Upper lobe of right lung (tissue), 1 donor: Measurements from ENCODE around the gene ASAP2. TPM values are rescaled to one million over a fixed set of nuclear protein-coding genes. Genes with fewer than 3 reads are reported as not detected.

ENCODE experiments used
- ATAC-seq: fragments of 200-7000 bp; cut with Tn5 transposase; one replicate; pipeline ENCODE4 v1.9.1; 2020; ENCODE audit warnings: mild to moderate bottlenecking, moderate library complexity
- DNase-seq: peaks from one replicate; pipeline ENCODE4 v3.0.0-alpha.2; 2020
- H3K27ac ChIP-seq: fragments of 200-600 bp; one replicate; pipeline ENCODE4 v1.8.0; 2022
- H3K27me3 ChIP-seq: fragments of 200-600 bp; one replicate; pipeline ENCODE4 v1.8.0; 2022; ENCODE audit warnings: mild to moderate bottlenecking
- H3K36me3 ChIP-seq: fragments of 200-600 bp; one replicate; pipeline ENCODE4 v1.8.0; 2022
- H3K4me1 ChIP-seq: fragments of 200-600 bp; one replicate; pipeline ENCODE4 v1.8.0; 2022
- H3K4me3 ChIP-seq: fragments of 200-600 bp; one replicate; pipeline ENCODE4 v1.8.0; 2022; ENCODE audit warnings: mild to moderate bottlenecking
- H3K9me3 ChIP-seq: fragments of 200-600 bp; one replicate; pipeline ENCODE4 v1.8.0; 2022
- intact Hi-C: fragments of 100-400 bp; cut with DNase I; formaldehyde crosslinking; loops from one replicate; pipeline ENCODE4 v1.11.0; 2022
- total RNA-seq: library from RNA; stranded (reverse); fragmentation: NEBNext Ultra II Directional; extraction: Animal tissue kit (Norgen Biotek cat#: 25700); gene quantifications from one replicate; pipeline ENCODE4 v1.2.1, GENCODE V29; 2021
- TF ChIP-seq, protein P1 (sequence below): fragments of 200-600 bp; IDR thresholded peaks from one replicate; pipeline ENCODE4 v1.8.0; 2022; ENCODE audit warnings: antibody characterized with exemption
- donor health status: DM: no; HTN: yes; CAD: no; lungs with severe emphysema.

Gene ASAP2
- total RNA-seq, 1 donor from 2014 or later, result 30.9 TPM

DNA sequence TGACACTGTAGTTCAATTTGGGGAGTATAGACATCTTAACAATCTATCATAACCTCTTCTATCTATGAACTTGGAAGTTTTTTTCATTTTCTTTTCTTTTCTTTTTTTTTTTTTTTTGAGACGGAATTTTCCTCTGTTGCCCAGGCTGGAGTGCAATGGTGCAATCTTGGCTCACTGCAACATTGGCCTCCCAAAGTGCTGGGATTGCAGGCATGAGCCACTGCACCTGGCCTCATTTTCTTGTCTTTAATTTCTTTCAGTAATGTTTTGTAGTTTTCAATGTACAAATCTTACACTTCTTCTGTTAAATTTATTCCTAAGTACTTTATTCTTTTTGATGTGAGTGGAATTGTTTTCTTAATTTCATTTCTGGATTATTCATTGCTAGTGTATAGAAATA is 14.6 kb downstream of the ASAP2 start:
- H3K9me3 ChIP-seq, result no peaks in the 10 kb centered on the region
- DNase-seq, result no peak
- no peaks in the 10 kb centered on the region for H3K36me3 ChIP-seq
- no peak overlapping the region for H3K4me3 ChIP-seq
- TF ChIP-seq, protein P1, sequence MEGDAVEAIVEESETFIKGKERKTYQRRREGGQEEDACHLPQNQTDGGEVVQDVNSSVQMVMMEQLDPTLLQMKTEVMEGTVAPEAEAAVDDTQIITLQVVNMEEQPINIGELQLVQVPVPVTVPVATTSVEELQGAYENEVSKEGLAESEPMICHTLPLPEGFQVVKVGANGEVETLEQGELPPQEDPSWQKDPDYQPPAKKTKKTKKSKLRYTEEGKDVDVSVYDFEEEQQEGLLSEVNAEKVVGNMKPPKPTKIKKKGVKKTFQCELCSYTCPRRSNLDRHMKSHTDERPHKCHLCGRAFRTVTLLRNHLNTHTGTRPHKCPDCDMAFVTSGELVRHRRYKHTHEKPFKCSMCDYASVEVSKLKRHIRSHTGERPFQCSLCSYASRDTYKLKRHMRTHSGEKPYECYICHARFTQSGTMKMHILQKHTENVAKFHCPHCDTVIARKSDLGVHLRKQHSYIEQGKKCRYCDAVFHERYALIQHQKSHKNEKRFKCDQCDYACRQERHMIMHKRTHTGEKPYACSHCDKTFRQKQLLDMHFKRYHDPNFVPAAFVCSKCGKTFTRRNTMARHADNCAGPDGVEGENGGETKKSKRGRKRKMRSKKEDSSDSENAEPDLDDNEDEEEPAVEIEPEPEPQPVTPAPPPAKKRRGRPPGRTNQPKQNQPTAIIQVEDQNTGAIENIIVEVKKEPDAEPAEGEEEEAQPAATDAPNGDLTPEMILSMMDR, result no peak
- intact Hi-C loops, result no loop called here
- no peak overlapping the region for H3K27ac ChIP-seq
- no peaks in the 10 kb centered on the region for H3K27me3 ChIP-seq
- ATAC-seq, result no peak
- H3K4me1 ChIP-seq, result peaks cover 20% of the 10 kb centered on the region

DNA sequence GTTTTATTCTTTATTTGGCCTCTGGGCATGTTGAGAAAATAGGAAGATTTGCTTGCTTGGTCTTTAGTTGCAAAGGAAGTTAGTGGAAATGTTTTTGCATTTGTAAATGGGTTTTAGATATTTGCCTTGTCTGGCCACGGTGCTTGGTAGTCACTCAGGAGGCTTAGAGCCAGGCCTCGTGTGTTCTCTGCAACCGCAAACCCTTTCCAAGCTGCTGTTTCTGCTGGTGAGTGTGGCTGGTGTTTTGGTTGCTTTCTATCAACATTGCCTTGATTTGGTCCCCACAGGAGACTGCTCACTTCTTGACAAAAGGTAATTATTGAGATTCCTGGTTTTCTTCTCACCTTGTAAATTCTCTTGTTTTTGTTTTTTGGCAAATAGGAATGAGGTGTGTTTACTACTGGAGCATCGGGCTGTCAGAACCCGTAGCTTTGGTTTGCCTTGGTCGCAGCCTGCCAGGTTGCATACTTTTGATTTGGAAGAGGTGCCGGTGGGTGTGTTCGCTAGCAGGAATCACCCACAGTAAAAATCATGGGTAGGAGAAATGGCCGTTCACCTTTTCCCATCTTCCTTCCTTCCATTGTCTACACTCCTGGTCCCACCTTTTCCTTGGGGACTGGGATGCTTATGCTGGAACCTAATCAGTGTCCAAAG is 15.8 kb downstream of the ASAP2 start:
- no peaks in the 10 kb centered on the region for H3K27me3 ChIP-seq
- no peak overlapping the region for H3K27ac ChIP-seq
- DNase-seq, result no peak
- no peaks in the 10 kb centered on the region for H3K36me3 ChIP-seq
- no peak overlapping the region for H3K4me3 ChIP-seq
- peaks cover 15% of the 10 kb centered on the region for H3K4me1 ChIP-seq
- no peaks in the 10 kb centered on the region for H3K9me3 ChIP-seq
- intact Hi-C loops, result no loop called here
- TF ChIP-seq, protein P1, result no peak
- no peak for ATAC-seq

DNA sequence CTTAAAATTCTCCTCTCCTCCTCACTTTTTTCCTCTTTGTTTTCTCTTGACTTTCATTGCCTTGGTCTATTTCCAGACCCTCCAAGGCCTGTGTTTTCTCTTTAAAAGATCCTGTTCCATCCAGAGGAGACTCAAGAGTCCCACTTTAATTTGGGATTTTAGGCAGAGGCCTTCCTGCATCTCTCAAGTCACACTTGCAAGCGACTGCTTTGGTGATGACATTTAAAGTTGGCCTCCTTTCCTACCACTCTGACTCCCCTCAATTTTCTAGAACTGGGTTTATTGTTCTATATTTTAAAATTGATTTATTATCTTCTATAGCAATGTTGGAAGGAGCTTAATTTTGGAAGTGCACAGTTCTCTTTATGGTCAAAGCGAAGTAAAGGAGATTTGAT is 16.3 kb downstream of the ASAP2 start:
- Histone ChIP-seq H3K4me3 (no peak overlapping the region), H3K27ac (no peak overlapping the region), H3K4me1 (peaks cover 15% of the 10 kb centered on the region), H3K9me3 (no peaks in the 10 kb centered on the region), H3K27me3 (no peaks in the 10 kb centered on the region), H3K36me3 (no peaks in the 10 kb centered on the region)
- TF ChIP-seq, protein P1, result no peak
- intact Hi-C loops, result no loop called here
- DNase-seq (no peak), ATAC-seq (no peak)

DNA sequence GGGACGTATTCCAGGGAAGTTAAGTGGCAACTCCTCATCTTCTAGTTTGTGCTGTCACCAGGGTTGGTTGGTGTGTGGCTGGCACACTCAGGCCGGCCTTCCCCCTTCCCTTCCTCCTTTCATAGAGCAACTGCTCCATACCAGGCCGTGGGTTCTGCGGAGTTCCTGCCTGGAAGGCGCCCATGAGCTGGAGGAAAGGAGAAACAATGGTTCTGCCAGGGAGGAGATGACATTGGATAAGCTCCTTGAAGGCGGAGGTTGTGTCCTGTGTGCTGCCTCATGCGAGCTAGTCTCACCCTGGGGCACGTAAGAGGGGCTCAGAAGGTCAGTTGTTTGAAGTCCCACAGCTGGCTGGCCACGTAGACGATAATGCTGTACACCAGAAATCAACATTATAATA is 19.2 kb downstream of the ASAP2 start:
- Histone ChIP-seq H3K4me3 (no peak overlapping the region), H3K27ac (no peak overlapping the region), H3K4me1 (peaks cover 33% of the 10 kb centered on the region), H3K36me3 (no peaks in the 10 kb centered on the region), H3K9me3 (no peaks in the 10 kb centered on the region), H3K27me3 (no peaks in the 10 kb centered on the region)
- TF ChIP-seq, protein P1, result no peak
- ATAC-seq, result peak; percentile 39
- intact Hi-C loops, result no loop called here
- DNase-seq, result no peak

DNA sequence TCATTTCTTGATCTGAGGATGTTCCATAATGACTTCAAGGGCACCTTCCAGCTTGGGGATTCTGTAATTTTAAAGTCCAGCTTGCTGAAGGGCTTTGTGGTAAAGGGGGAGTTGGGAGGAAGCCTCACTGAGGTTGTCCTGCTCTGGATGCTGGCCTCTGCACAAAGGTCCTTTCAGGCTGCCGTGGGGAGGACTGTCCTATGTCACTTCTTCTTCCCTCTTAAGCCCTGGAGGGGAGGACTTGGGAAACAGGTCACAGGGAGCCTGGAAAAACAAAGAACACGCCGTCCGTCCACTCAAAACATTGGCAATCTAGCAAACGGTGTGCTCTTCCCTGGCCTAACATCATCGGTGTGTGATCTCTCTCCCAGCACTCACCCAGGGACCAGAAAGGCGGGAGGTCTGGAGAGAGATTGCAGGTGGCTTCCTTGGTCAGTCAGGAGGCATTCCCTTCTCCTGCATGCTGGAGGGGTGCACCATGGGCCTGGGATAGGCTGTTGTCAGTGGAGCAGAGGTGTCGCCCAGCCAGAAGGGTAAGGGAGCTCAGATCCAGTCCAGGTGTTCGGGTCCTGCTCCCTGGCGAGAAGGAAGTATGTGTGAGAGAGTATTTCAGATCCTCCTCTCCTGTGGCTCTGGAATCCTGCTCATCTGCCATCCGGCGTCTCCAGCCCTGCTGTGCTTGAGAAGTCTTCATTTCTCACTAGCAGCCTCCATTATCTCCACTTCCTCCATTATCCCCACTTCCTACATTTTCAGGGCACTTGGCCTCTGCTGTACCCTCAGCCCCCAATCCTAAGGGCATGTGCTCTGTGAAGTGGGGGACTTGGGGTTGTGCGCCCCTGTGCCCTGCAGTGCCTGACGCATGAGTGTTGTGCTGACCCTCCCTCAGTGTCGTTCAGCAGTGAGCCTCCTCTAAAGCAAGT is 20.1 kb downstream of the ASAP2 start:
- ATAC-seq (no peak), DNase-seq (no peak)
- Histone ChIP-seq H3K9me3 (no peaks in the 10 kb centered on the region), H3K4me1 (peaks cover 42% of the 10 kb centered on the region), H3K27ac (no peak overlapping the region), H3K4me3 (no peak overlapping the region), H3K27me3 (no peaks in the 10 kb centered on the region), H3K36me3 (no peaks in the 10 kb centered on the region)
- intact Hi-C loops, result no loop called here
- TF ChIP-seq, protein P1, result no peak
